WTC11 (cell line): ENCODE data around the gene RGS6. TPM values are rescaled to one million over a fixed set of nuclear protein-coding genes. Genes with fewer than 3 reads are reported as not detected.

ENCODE experiments used
- ATAC-seq: fragments of 200-7000 bp; cut with Tn5 transposase; 2 replicates; pipeline ENCODE4 v1.10.0; 2021; ENCODE audit warnings: mild to moderate bottlenecking, moderate library complexity
- CTCF ChIA-PET: fragments of 300-600 bp; sonication (Branson Sonifier 250); formaldehyde crosslinking; loops from one replicate; lab custom pipeline; 2021; ENCODE audit warnings: antibody characterized with exemption; lab: Charles Lee
- POLR2A ChIA-PET: fragments of 350-600 bp; sonication (Branson Sonifier 250); formaldehyde crosslinking; loops from one replicate; lab custom pipeline; 2021; ENCODE audit warnings: antibody characterized with exemption; lab: Charles Lee
- DNase-seq: peaks from one replicate; pipeline ENCODE4 v3.0.0; 2021; ENCODE audit warnings: low spot score
- H3K27ac Mint-ChIP-seq: 2 replicates; pipeline ENCODE4 v1.8.0; 2021; ENCODE audit warnings: mixed read lengths
- H3K27me3 Mint-ChIP-seq: 2 replicates; pipeline ENCODE4 v1.8.0; 2021; ENCODE audit warnings: low read depth, mild to moderate bottlenecking, moderate library complexity, mixed read lengths
- H3K36me3 Mint-ChIP-seq: 2 replicates; pipeline ENCODE4 v1.8.0; 2021; ENCODE audit warnings: mixed read lengths
- H3K4me1 Mint-ChIP-seq: 2 replicates; pipeline ENCODE4 v1.8.0; 2022; ENCODE audit warnings: mixed read lengths
- H3K4me3 Mint-ChIP-seq: 2 replicates; pipeline ENCODE4 v1.8.0; 2021; ENCODE audit warnings: mild to moderate bottlenecking, moderate library complexity, mixed read lengths
- H3K9me3 Mint-ChIP-seq: 2 replicates; pipeline ENCODE4 v1.8.0; 2021; ENCODE audit warnings: mixed read lengths
- ARID4B ChIP-seq: sonication (generic); formaldehyde crosslinking; IDR thresholded peaks from 2 replicates; pipeline ENCODE4 v1.8.0; 2023; ENCODE audit warnings: missing genetic modification reagents, mild to moderate bottlenecking, borderline replicate concordance
- ATF2 ChIP-seq: sonication (generic); formaldehyde crosslinking; IDR thresholded peaks from 2 replicates; pipeline ENCODE4 v1.8.1; 2022; ENCODE audit warnings: low read depth, missing genetic modification reagents, borderline replicate concordance
- CDX4 ChIP-seq: fragments of 250-450 bp; sonication (Bioruptor Pico); IDR thresholded peaks from 2 replicates; pipeline ENCODE4 v1.9.0; 2021; ENCODE audit warnings: moderate library complexity, mild to moderate bottlenecking, inconsistent platforms, borderline replicate concordance
- CTCF ChIP-seq: fragments of 200-600 bp; IDR thresholded peaks from 2 replicates; pipeline ENCODE4 v1.8.0; 2022; ENCODE audit warnings: antibody characterized with exemption
- E2F4 ChIP-seq: sonication (generic); formaldehyde crosslinking; IDR thresholded peaks from 2 replicates; pipeline ENCODE4 v1.8.1; 2022; ENCODE audit warnings: low read depth, mild to moderate bottlenecking, moderate library complexity, missing genetic modification reagents, borderline replicate concordance
- FOXP4 ChIP-seq: sonication (generic); formaldehyde crosslinking; IDR thresholded peaks from 2 replicates; pipeline ENCODE4 v1.8.0; 2022; ENCODE audit warnings: mild to moderate bottlenecking, missing genetic modification reagents
- NFE2L1 ChIP-seq: sonication (generic); formaldehyde crosslinking; IDR thresholded peaks from 2 replicates; pipeline ENCODE4 v1.8.1; 2023; ENCODE audit warnings: missing genetic modification reagents
- RELA ChIP-seq: sonication (generic); formaldehyde crosslinking; IDR thresholded peaks from 2 replicates; pipeline ENCODE4 v1.8.1; 2022; ENCODE audit warnings: missing genetic modification reagents, mild to moderate bottlenecking, borderline replicate concordance
- ZBTB43 ChIP-seq: sonication (generic); formaldehyde crosslinking; IDR thresholded peaks from 2 replicates; pipeline ENCODE4 v1.8.1; 2023; ENCODE audit warnings: mild to moderate bottlenecking, missing genetic modification reagents
- ZNF232 ChIP-seq: sonication (generic); formaldehyde crosslinking; IDR thresholded peaks from 2 replicates; pipeline ENCODE4 v1.8.0; 2022; ENCODE audit warnings: mild to moderate bottlenecking, missing genetic modification reagents
- ZNF317 ChIP-seq: sonication (generic); formaldehyde crosslinking; IDR thresholded peaks from 2 replicates; pipeline ENCODE4 v1.8.1; 2023; ENCODE audit warnings: low read depth, mild to moderate bottlenecking, moderate library complexity, missing genetic modification reagents, borderline replicate concordance
- ZNF396 ChIP-seq: fragments of 250-450 bp; sonication (Bioruptor Pico); IDR thresholded peaks from 2 replicates; pipeline ENCODE4 v1.8.0; 2021; ENCODE audit warnings: mild to moderate bottlenecking, moderate library complexity, borderline replicate concordance
- ZNF416 ChIP-seq: fragments of 250-450 bp; sonication (Bioruptor Pico); IDR thresholded peaks from 2 replicates; pipeline ENCODE4 v1.9.0; 2021; ENCODE audit warnings: mild to moderate bottlenecking, inconsistent platforms
- ZNF423 ChIP-seq: fragments of 250-450 bp; sonication (Bioruptor Pico); IDR thresholded peaks from 2 replicates; pipeline ENCODE4 v2.1.2; 2022; ENCODE audit warnings: mild to moderate bottlenecking, moderate library complexity
- total RNA-seq: library from RNA; stranded (reverse); gene quantifications from 3 replicates; pipeline ENCODE4 v1.2.3, GENCODE V29; 2021

Gene RGS6
- total RNA-seq, 1 experiment from 2014 or later, result 1.0 TPM

GRCh38 chr14:72026536-72026935 lies 94.3 kb downstream of the RGS6 start:
- H3K4me1 Mint-ChIP-seq, result peaks cover 8% of the 10 kb centered on the region
- TF ChIP-seq ZNF416 (no peak), E2F4 (CRISPR knock-in tag) (no peak), ZNF396 (CRISPR knock-in tag) (no peak), NFE2L1 (CRISPR knock-in tag) (no peak), CTCF (no peak), ARID4B (CRISPR knock-in tag) (no peak), CDX4 (no peak), RELA (CRISPR knock-in tag) (no peak), ZNF317 (CRISPR knock-in tag) (no peak), FOXP4 (CRISPR knock-in tag) (no peak), ZBTB43 (CRISPR knock-in tag) (no peak), ATF2 (CRISPR knock-in tag) (no peak), ZNF423 (CRISPR knock-in tag) (no peak), ZNF232 (no peak)
- ChIA-PET POLR2A (no interaction called here), CTCF (no interaction called here)
- ATAC-seq, result no peak
- no peaks in the 10 kb centered on the region for H3K27me3 Mint-ChIP-seq
- peaks cover 9% of the 10 kb centered on the region for H3K9me3 Mint-ChIP-seq
- no peak for DNase-seq
- no peaks in the 10 kb centered on the region for H3K36me3 Mint-ChIP-seq
- H3K4me3 Mint-ChIP-seq, result no peak overlapping the region
- H3K27ac Mint-ChIP-seq, result no peak overlapping the region
